ENCODE data around the gene KPNA1. TPM values are rescaled to one million over a fixed set of nuclear protein-coding genes. Genes with fewer than 3 reads are reported as not detected.

The KPNA1 gene
- total and polyA plus RNA-seq, 2 of the 13 experiments (the other 11 are each of a cell fraction or from before 2014, with no cell fraction given): 15.4 to 30.0 TPM

DNA sequence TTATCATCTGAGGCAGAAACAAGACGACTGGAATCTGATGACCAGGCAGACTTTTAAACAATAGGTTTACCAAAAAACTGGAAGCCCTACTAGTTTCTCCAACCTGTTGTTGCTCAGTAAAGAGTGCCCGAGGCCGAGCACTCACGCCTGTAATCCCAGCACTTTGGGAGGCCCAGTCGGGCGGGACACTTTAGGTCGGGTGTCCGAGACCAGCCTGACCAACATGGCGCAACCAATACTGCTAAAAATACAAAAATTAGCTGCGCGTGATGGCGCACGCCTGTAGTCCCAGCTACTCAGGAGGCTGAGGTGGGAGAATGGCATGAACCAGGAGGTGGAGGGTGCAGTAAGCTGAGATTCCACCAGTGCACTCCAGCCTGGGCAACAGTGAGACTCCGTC is 97.8 kb downstream of the KPNA1 start (continued):
- TF ChIP-seq SMARCE1 (IDR thresholded peaks at IDR 0.05; ENCODE audit: borderline replicate concordance): no peak
- peak; percentile 71; the same call in 1 of the 2 replicates for TF ChIP-seq ZNF543 (CRISPR knock-in tag; IDR thresholded peaks at IDR 0.05)
- TF ChIP-seq, protein P1, sequence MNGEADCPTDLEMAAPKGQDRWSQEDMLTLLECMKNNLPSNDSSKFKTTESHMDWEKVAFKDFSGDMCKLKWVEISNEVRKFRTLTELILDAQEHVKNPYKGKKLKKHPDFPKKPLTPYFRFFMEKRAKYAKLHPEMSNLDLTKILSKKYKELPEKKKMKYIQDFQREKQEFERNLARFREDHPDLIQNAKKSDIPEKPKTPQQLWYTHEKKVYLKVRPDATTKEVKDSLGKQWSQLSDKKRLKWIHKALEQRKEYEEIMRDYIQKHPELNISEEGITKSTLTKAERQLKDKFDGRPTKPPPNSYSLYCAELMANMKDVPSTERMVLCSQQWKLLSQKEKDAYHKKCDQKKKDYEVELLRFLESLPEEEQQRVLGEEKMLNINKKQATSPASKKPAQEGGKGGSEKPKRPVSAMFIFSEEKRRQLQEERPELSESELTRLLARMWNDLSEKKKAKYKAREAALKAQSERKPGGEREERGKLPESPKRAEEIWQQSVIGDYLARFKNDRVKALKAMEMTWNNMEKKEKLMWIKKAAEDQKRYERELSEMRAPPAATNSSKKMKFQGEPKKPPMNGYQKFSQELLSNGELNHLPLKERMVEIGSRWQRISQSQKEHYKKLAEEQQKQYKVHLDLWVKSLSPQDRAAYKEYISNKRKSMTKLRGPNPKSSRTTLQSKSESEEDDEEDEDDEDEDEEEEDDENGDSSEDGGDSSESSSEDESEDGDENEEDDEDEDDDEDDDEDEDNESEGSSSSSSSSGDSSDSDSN (CRISPR knock-in tag; IDR thresholded peaks at IDR 0.05): no peak
- TF ChIP-seq RORA (CRISPR knock-in tag; IDR thresholded peaks at IDR 0.05): no peak
- no peak for TF ChIP-seq KAT2B (IDR thresholded peaks at IDR 0.05; ENCODE audit: borderline replicate concordance, low read depth, low read length)
- TF ChIP-seq, protein P2, sequence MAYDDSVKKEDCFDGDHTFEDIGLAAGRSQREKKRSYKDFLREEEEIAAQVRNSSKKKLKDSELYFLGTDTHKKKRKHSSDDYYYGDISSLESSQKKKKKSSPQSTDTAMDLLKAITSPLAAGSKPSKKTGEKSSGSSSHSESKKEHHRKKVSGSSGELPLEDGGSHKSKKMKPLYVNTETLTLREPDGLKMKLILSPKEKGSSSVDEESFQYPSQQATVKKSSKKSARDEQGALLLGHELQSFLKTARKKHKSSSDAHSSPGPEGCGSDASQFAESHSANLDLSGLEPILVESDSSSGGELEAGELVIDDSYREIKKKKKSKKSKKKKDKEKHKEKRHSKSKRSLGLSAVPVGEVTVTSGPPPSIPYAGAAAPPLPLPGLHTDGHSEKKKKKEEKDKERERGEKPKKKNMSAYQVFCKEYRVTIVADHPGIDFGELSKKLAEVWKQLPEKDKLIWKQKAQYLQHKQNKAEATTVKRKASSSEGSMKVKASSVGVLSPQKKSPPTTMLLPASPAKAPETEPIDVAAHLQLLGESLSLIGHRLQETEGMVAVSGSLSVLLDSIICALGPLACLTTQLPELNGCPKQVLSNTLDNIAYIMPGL (CRISPR knock-in tag; IDR thresholded peaks at IDR 0.05; ENCODE audit: borderline replicate concordance in 1 of 2, low read depth in 1 of 2): no peak

Data from HepG2 (cell line).